GM12874 (cell line): ENCODE measurements around the gene GPR142.

Experiments used
- CTCF ChIP-seq: IDR thresholded peaks from 2 replicates; pipeline ENCODE4 v1.5.1; 2011; ENCODE audit warnings: low read depth, mild to moderate bottlenecking, control low read depth, low read length, moderate library complexity; ENCODE audit not compliant: insufficient read depth

GPR142 gene

DNA sequence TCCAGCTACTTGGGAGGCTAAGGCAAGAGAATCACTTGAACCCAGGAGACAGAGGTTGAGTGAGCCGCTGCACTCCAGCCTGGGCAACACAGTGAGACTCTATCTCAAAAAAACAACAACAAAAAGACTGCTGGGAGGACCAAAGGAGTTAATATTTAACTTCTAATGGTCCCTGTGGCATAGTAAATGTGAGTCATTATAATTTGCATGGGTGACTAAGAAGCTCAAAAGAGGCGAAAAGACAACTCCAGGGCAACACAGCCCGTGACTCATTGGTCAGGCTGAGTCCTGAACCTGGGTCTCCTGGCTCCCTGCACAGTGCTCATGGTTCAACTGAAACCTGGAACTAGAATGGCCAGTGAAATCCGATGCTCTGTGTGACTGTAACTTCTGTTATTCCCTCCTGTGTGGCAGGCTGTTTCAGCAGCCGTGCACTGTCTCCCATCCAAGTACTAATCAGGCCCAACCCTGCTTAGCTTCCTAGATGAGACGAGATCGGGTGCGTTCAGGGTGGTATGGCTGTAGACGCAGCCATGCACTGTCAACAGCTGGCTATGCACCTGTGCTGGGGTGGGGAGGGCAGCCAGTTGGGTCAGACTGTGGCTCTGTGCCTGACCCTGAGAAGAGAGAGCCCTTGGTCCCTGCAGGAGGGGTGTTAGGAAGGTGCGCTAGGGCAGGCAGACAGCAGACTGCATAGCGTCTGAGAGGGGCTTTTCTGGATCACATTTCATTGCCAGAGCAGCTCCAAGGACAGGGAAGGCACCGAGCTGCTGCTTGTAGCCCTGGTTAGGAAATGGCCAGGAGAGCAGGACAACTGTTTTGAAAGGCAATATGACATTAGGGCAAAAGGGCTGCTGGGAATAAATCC is 50.1 kb downstream of the GPR142 start:
- TF ChIP-seq CTCF, result no peak

DNA sequence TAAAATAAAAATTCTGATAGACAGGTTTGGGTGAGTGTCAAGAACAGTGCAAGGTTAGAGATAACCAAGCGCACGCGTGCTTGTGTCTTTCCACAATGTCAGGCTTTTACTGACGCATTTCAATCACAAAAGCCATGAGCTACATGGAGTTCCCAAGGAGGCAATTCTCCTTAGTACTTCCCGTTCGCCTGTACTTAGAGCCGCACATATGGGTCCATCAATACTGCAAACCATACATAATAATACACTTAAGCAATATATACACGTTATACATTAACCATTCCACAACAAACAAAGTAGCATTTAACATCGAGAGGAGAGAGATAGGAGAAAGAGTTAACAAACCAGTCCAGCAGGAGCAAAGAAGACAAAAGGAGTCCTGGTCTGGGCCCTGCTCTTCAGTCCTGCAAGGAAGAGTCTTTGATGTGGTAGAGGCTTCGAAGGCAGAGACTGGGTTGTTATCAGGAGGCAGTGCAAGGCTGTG is 52.7 kb downstream of the GPR142 start:
- TF ChIP-seq CTCF, result no peak
